WTC11 (cell line): Measurements from ENCODE around the gene AGTRAP.

ENCODE experiments used
- TEAD4 ChIP-seq: sonication (generic); formaldehyde crosslinking; IDR thresholded peaks from 2 replicates; pipeline ENCODE4 v1.8.0; 2022; ENCODE audit warnings: mild to moderate bottlenecking, missing genetic modification reagents
- TF ChIP-seq, protein P1 (sequence below): fragments of 200-600 bp; IDR thresholded peaks from 2 replicates; pipeline ENCODE4 v1.8.0; 2022; ENCODE audit warnings: antibody characterized with exemption

DNA sequence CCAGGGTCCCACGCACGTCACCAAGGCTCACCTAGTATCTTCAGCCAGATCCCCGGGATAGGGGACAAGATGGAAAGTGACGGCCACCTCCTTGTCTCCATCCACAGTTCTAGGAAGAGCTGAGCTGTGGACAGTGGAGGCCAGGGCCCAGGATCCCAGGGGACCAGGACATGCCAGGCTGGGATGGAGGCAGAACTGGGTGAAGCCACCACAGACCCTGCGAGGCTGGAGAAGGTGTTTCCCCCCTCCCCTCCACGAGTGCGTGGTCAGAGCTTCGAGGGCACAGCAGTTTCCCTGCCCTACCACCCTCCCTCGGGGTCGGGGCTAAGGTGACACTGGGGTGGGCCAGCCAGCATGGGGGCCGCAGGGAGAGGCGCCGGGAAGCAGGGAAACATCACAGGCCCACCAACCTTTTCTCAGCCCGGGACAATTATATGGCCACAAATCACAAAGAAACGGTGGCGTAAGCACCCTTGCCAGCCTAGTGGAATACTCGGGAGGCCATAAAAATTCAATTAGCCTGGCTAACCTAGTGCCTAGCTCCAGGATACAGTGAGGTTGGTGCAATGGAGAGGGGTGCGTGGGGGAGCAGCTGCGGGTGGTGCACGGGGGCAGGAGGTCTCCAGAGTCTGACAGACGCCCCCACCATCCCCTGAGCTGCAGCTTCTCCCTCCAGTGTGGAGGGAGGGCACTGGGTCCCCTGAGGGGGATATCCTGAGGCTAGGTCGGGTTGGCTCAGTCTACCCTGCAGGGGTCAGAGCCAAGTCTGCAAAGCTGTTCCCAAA is 31.1 kb upstream of the AGTRAP start:
- TF ChIP-seq, protein P1, sequence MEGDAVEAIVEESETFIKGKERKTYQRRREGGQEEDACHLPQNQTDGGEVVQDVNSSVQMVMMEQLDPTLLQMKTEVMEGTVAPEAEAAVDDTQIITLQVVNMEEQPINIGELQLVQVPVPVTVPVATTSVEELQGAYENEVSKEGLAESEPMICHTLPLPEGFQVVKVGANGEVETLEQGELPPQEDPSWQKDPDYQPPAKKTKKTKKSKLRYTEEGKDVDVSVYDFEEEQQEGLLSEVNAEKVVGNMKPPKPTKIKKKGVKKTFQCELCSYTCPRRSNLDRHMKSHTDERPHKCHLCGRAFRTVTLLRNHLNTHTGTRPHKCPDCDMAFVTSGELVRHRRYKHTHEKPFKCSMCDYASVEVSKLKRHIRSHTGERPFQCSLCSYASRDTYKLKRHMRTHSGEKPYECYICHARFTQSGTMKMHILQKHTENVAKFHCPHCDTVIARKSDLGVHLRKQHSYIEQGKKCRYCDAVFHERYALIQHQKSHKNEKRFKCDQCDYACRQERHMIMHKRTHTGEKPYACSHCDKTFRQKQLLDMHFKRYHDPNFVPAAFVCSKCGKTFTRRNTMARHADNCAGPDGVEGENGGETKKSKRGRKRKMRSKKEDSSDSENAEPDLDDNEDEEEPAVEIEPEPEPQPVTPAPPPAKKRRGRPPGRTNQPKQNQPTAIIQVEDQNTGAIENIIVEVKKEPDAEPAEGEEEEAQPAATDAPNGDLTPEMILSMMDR: no peak
- no peak for TF ChIP-seq TEAD4 (CRISPR knock-in tag)
